ENCODE measurements around the gene CD4.
"Not testable (repeated sequence)": the region's sequence is repeated elsewhere in the genome, so short reads cannot be mapped to it uniquely, and the experiment has no call there.

Gene CD4

GRCh38 chr12:6788972-6789924 lies at the start of gene CD4:
TSS of gene CD4 (plus strand) at chr12:6789528. CDS start at chr12:6800139, 10,611 bp downstream.
- peak; percentile 58 for DNase-seq (ENCODE audit: low spot score)

GRCh38 chr12:6742080-6742479 lies 47.2 kb upstream of the CD4 start:
- not testable (repeated sequence) for DNase-seq (ENCODE audit: low spot score)

- DNase-seq (ENCODE audit: low spot score) = no peak
Measured at GRCh38 chr12:6742834-6743233, 46.5 kb upstream of the CD4 start.

- not testable (repeated sequence) for DNase-seq (ENCODE audit: low spot score)
Measured at GRCh38 chr12:6743300-6743699, 46.0 kb upstream of the CD4 start.

- DNase-seq (ENCODE audit: low spot score) = no peak
Measured at GRCh38 chr12:6745741-6746525, 43.4 kb upstream of the CD4 start.

GRCh38 chr12:6747216-6747615 lies 42.1 kb upstream of the CD4 start:
- DNase-seq (ENCODE audit: low spot score) = no peak

- DNase-seq (ENCODE audit: low spot score) = no peak
Measured at GRCh38 chr12:6748761-6749160, 40.6 kb upstream of the CD4 start.

GRCh38 chr12:6750506-6750905 lies 38.8 kb upstream of the CD4 start:
- no peak for DNase-seq (ENCODE audit: low spot score)

GRCh38 chr12:6751767-6752166 lies 37.6 kb upstream of the CD4 start:
- no peak for DNase-seq (ENCODE audit: low spot score)

GRCh38 chr12:6752167-6752920 lies 37.0 kb upstream of the CD4 start:
- peak; percentile 84 for DNase-seq (ENCODE audit: low spot score)

- DNase-seq (ENCODE audit: low spot score) = peak; percentile 98
Measured at GRCh38 chr12:6752921-6753771, 36.2 kb upstream of the CD4 start, which contains the start of gene MLF2. TSS of gene MLF2 (minus strand) at chr12:6753141. CDS start at chr12:6752334, 807 bp downstream.

GRCh38 chr12:6753772-6754356 lies 35.5 kb upstream of the CD4 start:
- no peak for DNase-seq (ENCODE audit: low spot score)

- no peak for DNase-seq (ENCODE audit: low spot score)
Measured at GRCh38 chr12:6754411-6754810, 34.9 kb upstream of the CD4 start.

GRCh38 chr12:6757028-6757690 lies 32.2 kb upstream of the CD4 start:
- DNase-seq (ENCODE audit: low spot score) = no peak

- DNase-seq (ENCODE audit: low spot score) = no peak
Measured at GRCh38 chr12:6758506-6759095, 30.7 kb upstream of the CD4 start.

GRCh38 chr12:6759741-6760140 lies 29.6 kb upstream of the CD4 start:
- DNase-seq (ENCODE audit: low spot score) = no peak

GRCh38 chr12:6763380-6763779 lies 25.9 kb upstream of the CD4 start:
- DNase-seq (ENCODE audit: low spot score) = no peak

GRCh38 chr12:6764011-6764828 lies 25.1 kb upstream of the CD4 start:
- peak; percentile 99 for DNase-seq (ENCODE audit: low spot score)

Data from hepatic stellate cell (primary cell).